GM21526 (cell line): ENCODE measurements around the gene TOX2.

ENCODE experiments used
- ATAC-seq: cut with Tn5 transposase; IDR thresholded peaks from one replicate; pipeline ENCODE4 v1.9.1; 2021; ENCODE audit warnings: moderate library complexity; ENCODE audit not compliant: unreplicated experiment, low FRiP score

TOX2 gene

GRCh38 chr20:43994486-43995100 is 79.9 kb downstream of the TOX2 start:
- no peak for ATAC-seq

- ATAC-seq, result no peak
Observed at GRCh38 chr20:43995645-43996044, 81.0 kb downstream of the TOX2 start.

DNA sequence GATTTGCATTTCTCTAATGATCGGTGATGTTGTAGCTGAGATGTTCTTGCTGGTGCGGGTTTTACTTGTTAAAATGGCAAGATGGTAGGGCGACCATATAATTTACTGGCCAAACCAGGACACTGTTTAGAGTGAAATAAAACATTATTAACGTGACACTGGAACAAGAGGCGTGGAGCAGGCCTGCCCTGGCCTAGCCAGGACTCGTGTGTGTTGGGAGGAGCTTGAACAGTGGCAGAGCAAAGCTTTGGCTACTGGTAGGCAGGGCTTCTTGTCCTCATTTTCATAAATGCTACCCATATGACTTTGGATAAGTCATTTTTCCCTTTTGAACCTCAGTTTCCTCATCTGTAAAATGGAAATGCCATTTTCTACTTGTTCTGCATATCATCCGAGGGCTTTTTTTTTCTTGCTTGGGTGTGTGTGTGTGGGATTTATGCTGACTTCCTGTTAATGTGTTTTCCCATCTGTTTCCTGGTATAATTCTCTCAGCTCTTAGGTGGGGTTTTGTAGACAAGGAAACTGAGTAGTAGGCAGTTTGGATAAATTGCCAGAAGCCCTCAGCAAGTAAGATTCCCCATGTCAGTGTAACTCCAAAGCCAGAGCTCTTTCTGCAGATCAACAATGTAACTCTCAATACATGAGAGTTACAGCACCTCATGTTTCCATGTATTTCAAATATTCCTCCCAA is 81.7 kb downstream of the TOX2 start:
- ATAC-seq, result no peak

GRCh38 chr20:43999848-44000247 is 85.2 kb downstream of the TOX2 start:
- no peak for ATAC-seq

DNA sequence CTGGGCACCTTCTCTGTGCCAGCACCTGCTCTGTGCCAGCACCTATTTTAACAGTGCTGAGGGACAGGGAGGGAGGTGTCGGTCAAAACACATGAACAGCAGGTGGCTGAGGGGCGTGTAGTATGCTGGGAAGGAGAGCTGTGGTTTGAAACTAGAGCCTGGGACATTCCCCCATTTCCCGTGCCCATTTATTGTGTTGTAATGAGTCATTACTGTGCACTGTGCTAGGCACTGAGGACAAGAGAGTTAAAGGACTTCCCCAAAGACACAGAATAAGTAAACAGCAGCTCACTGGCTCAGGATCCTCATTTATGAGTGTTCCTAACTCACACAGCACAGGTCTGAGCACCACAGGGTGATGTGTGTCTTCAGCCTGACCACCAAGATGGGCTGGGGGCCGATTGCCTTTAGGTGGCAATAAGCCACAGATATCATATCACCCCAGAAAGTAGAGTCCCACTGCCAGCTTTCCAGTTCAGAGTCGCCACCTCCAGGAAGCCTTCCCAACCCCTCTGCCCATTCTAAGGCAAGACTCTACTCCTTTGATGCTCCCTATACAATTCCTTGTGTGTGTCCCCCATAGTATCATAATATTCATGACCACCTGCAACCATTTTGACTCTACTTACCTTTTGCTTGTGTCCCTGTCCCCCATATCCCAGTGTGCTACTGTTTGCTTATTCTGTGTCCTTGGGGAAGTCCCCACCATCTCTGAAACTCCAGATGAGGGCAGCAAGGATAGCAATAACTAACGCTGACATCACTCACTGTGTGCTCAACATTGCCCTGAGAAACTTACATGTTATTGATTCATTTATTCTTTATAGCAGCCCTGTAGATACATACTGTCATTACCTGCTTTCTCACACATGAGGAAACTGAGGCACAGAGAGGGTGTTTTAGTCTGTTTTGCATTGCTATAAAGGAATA is 87.3 kb downstream of the TOX2 start:
- peak; percentile 57 for ATAC-seq

GRCh38 chr20:44002861-44003260 is 88.2 kb downstream of the TOX2 start:
- ATAC-seq, result no peak

- ATAC-seq, result no peak
Observed at GRCh38 chr20:44003609-44004008, 89.0 kb downstream of the TOX2 start.

GRCh38 chr20:44004306-44004915 is 89.8 kb downstream of the TOX2 start:
- no peak for ATAC-seq

DNA sequence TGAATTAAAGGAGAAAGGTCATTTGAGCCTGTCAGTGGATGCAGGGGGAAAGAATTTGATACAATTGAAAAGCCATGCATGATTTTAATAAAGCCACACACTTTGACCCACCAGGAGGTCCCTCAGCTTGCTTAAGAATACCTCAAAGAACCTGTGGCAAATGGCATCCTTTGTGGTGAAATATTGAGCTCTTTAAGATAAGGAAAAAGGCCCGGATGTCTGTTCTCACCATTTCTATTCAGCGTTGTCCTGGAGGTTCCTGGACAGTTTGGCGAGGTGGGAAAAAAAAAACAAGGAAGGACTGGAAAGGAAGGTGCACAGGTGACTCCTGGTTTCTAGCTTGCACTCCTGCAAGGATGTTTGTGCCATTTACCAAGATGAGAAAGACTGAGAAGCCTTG is 91.0 kb downstream of the TOX2 start:
- ATAC-seq, result no peak

- ATAC-seq, result no peak
Observed at GRCh38 chr20:44006126-44006525, 91.5 kb downstream of the TOX2 start.

DNA sequence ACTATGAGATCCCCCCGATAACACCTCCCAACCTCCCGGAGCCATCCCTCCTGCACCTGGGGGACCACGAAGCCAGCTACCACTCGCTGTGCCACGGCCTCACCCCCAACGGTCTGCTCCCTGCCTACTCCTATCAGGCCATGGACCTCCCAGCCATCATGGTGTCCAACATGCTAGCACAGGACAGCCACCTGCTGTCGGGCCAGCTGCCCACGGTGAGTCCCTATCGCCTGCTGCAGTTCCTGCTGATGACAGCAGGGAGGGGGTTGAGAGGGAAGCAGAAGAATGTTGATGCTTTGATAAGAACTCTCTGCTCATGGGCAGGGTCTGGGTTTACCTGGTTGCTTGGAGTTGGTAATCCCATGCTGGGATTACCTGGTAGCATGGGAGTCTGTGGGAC is 91.9 kb downstream of the TOX2 start:
- ATAC-seq, result no peak

- ATAC-seq, result no peak
Observed at GRCh38 chr20:44008806-44009678, 94.4 kb downstream of the TOX2 start.

DNA sequence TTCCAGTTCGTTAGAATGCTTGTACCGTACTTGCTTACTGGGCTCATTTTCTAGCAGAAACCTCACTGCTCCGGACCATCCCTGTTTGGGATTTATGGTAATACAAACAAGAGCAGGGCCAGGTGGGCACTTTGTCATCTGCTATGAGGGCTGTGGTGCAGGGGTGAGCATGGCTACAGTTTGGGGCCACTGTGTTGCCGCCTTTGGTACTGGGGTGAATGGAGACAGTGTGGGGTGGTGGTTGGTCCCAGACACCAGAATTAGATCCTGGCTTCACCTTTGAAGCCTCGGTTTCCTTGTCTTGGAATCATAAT is 95.0 kb downstream of the TOX2 start:
- no peak for ATAC-seq

DNA sequence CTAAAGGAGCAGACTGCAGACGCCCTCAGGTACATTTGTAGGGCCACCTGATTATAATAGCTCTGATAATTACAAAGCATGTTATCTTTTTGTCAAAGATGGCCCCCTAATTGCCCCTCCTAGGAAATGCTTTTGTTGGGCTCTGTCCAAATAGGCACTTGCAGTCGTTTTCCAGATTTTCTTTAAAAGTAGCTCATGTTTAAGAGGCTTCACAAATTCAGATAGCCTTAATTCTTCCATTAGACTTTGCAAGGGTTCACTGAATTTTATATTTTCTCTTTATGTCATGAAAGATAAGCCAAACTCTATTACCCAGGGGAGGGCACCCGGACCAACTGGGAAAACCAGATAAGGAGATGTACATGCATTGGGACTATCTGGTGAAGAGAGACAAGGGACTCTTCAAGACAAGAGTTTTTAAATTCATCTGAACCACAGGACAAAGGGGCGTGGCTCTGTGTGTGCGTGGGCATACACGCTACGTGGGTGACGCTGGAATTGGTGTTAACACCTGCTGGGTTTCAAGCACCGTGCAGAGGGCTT is 95.6 kb downstream of the TOX2 start:
- ATAC-seq, result no peak

DNA sequence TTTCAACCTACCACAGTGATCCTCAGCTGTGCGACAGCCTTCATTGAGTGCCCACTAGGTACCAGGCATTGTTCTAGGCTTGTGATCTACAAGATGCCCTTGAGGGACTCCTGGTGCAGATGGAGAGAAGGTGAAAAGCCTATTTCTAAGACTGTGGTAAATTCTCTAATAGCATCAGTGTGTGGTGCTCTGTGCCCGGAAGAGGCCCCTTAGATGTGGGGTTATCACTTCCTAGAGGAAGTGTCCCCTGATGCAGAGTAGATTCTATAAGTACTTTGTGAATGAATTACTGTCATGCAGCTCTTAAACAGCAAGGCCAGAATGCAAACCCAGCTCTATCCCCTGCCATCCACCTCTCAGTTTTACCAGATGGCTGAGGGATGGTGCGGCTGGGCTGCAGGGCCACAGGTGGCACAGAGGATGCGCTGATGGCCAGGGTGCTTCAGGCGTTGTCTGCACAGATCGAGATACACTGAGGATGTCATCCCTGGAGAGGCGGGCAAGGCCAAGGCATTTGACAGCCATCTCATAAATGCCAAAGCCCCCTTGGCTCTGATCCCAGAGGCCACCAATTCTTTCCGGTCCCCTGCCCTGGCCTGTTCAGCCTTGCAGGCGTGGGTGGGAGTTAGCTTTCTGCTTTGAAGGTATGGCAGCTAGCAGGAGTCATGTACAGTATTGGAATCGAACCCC is 96.7 kb downstream of the TOX2 start:
- ATAC-seq, result no peak

DNA sequence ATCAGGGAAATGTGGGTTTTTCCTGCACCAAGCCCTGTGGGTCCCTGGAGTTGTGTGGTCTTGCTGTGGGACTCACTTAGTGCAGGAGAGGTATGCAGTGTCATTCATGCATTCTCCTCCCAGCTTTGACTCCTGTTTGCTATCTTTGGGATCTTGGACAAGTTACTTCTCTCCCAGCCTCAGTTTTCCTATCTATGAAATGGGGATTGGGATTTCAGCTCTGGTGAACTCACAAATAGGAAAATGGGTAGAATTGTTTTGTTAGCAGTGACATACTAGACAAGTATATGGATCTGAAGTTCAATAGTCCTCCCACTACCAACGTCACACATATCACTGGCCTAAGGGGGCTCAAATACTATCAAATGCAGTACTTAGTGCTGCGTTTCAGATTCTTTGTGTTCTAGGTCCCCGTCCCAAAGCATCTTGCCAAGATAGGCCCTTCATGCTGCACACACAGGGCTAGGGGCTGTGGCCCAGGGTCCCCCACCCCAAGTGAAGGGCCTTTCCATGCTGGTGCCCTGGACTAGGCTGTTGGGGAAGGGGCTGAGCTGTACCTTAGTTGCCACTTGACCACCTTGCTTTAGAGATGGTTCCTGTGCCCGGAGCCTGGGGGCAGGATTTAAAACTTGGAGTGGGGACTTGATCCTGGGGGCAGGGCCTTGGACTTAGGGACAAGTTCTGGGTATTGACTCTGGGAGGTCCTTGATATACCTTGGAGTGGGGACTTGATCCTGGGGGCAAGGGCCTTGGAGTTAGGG is 98.0 kb downstream of the TOX2 start:
- ATAC-seq, result no peak

DNA sequence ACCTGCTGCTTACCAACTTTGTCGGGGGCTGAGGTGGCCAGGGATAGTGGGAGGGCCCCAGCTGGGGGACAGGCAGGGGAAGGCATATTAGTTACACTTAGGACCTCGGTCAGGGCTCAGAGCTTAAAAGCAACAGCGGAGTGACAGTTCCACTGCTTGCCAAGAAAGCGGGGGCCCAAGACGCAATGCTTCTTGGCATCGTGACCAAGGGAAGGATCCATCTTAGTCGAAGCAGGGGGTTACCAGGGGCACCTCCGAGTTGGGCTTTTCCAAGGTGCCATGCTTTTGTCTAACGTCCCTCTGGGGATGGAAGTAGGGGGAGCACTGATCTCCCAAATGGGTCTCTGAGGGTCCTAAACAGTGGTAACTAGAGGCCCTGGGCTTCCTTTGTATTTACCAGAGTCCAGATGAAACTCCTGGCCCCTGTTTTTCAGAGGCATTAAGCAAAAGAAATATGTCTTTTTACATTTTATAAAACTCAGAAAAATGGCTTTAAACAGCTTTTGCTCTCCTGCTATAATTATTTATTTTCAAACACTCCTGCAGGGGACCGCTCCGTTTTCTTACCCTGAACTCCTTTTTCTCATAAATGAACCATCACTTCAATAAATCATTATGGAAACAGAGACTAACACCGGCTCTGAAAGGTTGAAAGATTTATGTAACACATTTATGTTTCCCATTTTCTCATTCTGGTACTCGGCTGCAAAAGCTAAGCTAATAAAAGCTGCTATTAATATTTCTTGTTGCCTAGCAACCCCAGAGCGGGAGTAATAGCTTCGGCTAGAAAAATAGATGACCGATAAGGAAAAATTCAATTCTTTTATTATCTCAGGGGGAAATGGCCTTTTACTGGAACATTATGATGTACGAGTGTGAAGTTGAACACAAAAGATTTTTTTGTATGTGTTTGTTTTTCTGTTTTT is 100.4 kb downstream of the TOX2 start:
- no peak for ATAC-seq

DNA sequence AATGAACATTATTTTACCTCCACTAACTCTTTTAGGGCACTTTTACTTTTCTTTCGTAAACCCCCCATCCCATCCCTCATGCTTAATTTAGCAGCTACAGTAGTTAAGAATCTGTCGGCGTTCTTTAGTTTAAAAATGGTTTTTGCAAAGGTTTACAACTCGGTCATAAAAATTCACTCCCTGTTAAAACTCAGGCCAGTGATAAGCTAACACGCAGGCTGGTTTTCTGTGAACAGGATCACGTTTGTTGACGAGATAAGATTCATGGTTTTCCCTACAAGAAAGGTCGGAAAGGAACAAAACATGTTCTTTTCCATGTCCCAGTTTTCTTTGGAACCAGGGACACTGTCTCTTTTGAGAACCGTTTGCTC is 101.1 kb downstream of the TOX2 start:
- ATAC-seq, result no peak
